Naive B cell (primary cell): ENCODE measurements around the gene STYXL2. TPM values are rescaled to one million over a fixed set of nuclear protein-coding genes. Genes with fewer than 3 reads are reported as not detected.

Experiments
- ATAC-seq, 2 donors: fragments of 150-1000 bp; cut with Tn5 transposase; 2 replicates each; pipeline ENCODE4 v1.10.0; 2021; ENCODE audit warnings: low read depth in 2 of 2, mild to moderate bottlenecking in 2 of 2, moderate library complexity in 2 of 2
- DNase-seq: peaks from one replicate; pipeline ENCODE4 v3.0.0; 2022
- H3K27ac Mint-ChIP-seq, 6 donors: one replicate each; pipeline ENCODE4 v1.8.0; 2020 to 2022; ENCODE audit warnings: mild to moderate bottlenecking in 6 of 6, mixed read lengths in 6 of 6, moderate library complexity in 5 of 6, inconsistent platforms in 2 of 6
- H3K27me3 Mint-ChIP-seq, 3 donors: one replicate each; pipeline ENCODE4 v1.8.0; 2021 to 2022; ENCODE audit warnings: mixed read lengths in 3 of 3, mild to moderate bottlenecking in 1 of 3
- H3K36me3 Mint-ChIP-seq, 2 donors: one replicate each; pipeline ENCODE4 v1.8.0; 2020 to 2022; ENCODE audit warnings: mixed read lengths in 2 of 2, inconsistent platforms in 1 of 2, mild to moderate bottlenecking in 1 of 2
- H3K4me1 Mint-ChIP-seq, 3 donors: one replicate each; pipeline ENCODE4 v1.8.0; 2020 to 2022; ENCODE audit warnings: mixed read lengths in 3 of 3, inconsistent platforms in 1 of 3, mild to moderate bottlenecking in 1 of 3, moderate library complexity in 1 of 3
- H3K4me3 Mint-ChIP-seq, 8 donors: one replicate each; pipeline ENCODE4 v1.8.0; 2020 to 2022; ENCODE audit warnings: mild to moderate bottlenecking in 8 of 8, mixed read lengths in 8 of 8, moderate library complexity in 8 of 8, inconsistent platforms in 2 of 8
- H3K9me3 Mint-ChIP-seq, 7 donors: one replicate each; pipeline ENCODE4 v1.8.0; 2020 to 2022; ENCODE audit warnings: mixed read lengths in 7 of 7, mild to moderate bottlenecking in 5 of 7, inconsistent platforms in 2 of 7, moderate library complexity in 1 of 7
- polyA plus RNA-seq, 6 donors: library from polyadenylated mRNA; unstranded; fragments of 300-500 nt; fragmentation: Illumina TruSeq; gene quantifications; one replicate each; pipeline ENCODE4 v1.2.3, GENCODE V29; 2021; ENCODE audit warnings: low read depth in 6 of 6

STYXL2 gene
- polyA plus RNA-seq, 6 donors from 2014 or later, result not detected

DNA sequence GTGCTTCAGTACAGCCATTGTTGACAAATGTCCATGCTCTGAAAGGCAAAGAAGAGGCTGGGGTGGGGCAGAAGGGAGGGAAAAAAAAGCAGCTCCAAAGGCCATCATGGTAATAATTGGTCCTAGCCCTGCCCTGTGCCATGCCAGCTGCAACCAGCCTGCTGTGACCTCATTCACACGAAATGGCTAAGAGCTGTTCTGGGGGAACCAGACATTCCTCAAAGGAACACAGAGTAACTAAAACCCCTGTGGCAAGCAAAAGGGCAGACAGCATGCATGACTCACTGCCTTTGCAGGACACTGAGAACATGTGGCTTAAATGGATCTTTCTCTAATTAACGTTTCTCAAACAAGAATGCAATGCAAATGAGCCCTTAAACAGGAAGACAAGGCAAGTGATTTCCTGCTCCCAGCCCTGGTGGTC lies 42.3 kb downstream of the STYXL2 start:
- Mint-ChIP-seq H3K36me3 (no peaks in the 10 kb centered on the region), H3K4me3 (no peak overlapping the region), H3K9me3 (peaks cover 0 to 6% (median 0%) of the 10 kb centered on the region in 7 donors), H3K4me1 (peaks cover 0 to 11% (median 0%) of the 10 kb centered on the region in 3 donors), H3K27me3 (peaks cover 15 to 23% (median 16%) of the 10 kb centered on the region in 3 donors), H3K27ac (no peak overlapping the region)
- no peak for ATAC-seq
- DNase-seq, result no peak

DNA sequence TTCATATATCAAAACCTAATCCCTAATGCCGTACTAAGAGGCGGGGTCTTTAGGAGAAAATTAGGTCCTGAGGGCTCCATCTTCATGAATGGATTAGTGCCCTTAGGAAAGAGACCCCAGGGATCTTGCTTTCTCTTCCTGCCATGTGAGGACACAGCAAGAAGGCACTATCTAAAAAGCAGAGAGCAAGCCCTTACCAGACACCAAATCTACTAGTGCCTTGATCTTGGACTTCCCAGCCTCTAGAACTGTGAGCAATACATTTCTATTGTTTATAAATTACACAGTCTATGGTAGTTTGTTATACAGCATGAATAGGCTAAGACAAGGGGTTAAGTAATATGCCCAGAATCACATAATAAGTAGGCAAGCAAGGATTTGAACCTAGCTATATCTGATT lies 42.9 kb downstream of the STYXL2 start:
- no peaks in the 10 kb centered on the region for H3K36me3 Mint-ChIP-seq
- H3K4me3 Mint-ChIP-seq, result no peak overlapping the region
- H3K27me3 Mint-ChIP-seq, result peaks cover 15 to 23% (median 16%) of the 10 kb centered on the region in 3 donors
- peaks cover 0 to 6% (median 0%) of the 10 kb centered on the region in 7 donors for H3K9me3 Mint-ChIP-seq
- H3K4me1 Mint-ChIP-seq, result peaks cover 0 to 11% (median 0%) of the 10 kb centered on the region in 3 donors
- no peak overlapping the region for H3K27ac Mint-ChIP-seq
- ATAC-seq, result no peak
- no peak for DNase-seq

DNA sequence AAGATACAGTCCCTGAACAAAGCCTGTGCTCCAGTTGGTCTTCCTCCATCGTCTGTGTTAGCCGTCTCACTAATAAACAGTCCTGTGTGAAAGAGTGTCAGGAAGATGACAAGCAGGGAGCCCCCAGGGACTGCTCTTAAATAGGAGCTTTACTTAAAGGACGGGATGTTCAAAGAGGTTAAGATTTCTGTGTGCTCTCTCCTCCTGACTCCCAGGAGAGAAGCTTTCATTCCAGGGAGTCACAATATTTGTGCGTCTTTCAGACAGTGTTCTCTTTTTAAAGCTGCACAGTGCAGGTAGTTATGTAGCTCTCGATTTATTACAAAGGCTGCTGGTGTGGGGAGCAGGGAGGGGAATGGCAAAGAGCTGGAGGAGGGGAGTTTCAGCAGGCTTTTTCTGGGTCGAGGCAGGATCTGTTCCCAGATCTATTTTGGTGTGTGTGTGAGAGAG lies 43.5 kb downstream of the STYXL2 start:
- Mint-ChIP-seq H3K4me3 (no peak overlapping the region), H3K27ac (no peak overlapping the region), H3K27me3 (peaks cover 15 to 23% (median 16%) of the 10 kb centered on the region in 3 donors), H3K36me3 (no peaks in the 10 kb centered on the region), H3K9me3 (peaks cover 0 to 10% (median under 1%) of the 10 kb centered on the region in 7 donors), H3K4me1 (peaks cover 0 to 8% (median 0%) of the 10 kb centered on the region in 3 donors)
- no peak for DNase-seq
- ATAC-seq, result no peak

DNA sequence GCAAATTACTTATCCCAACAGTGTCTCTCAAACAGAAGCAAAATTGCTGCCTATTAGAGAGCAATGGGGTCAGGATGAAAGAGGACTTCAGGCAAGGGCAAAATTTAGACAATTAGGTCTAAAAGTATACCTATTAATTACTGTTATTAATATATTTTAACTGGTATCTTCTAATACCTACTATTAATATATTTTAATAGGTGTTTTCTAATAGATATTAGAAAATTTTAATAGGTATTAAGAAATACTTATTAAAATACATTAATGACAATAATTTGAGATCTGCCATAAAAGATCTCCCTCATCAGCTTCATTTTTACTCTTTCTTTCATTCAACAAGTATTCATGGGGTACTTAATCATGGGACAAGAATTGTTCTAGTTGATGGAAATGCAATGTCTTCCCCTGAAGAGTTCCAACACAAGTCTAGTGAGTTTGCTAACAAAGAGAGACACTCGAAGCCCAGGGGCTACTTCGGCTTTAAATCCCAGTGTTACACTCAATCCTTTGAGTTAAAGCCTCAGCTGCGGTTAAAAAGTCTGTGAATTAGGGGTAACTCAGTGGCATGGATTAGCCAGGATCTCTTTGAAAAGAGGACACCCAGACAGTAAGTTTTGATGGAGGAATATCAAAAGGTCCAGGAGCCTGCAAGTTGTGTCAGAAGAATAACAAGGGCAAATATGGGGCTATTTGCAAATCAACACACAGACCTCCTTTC lies 44.1 kb downstream of the STYXL2 start:
- Mint-ChIP-seq H3K36me3 (no peaks in the 10 kb centered on the region), H3K4me1 (peaks cover 0 to 5% (median 0%) of the 10 kb centered on the region in 3 donors), H3K4me3 (no peak overlapping the region), H3K9me3 (peaks cover 0 to 12% (median 3%) of the 10 kb centered on the region in 7 donors), H3K27me3 (peaks cover 15 to 23% (median 16%) of the 10 kb centered on the region in 3 donors), H3K27ac (no peak overlapping the region)
- ATAC-seq, result no peak
- no peak for DNase-seq

DNA sequence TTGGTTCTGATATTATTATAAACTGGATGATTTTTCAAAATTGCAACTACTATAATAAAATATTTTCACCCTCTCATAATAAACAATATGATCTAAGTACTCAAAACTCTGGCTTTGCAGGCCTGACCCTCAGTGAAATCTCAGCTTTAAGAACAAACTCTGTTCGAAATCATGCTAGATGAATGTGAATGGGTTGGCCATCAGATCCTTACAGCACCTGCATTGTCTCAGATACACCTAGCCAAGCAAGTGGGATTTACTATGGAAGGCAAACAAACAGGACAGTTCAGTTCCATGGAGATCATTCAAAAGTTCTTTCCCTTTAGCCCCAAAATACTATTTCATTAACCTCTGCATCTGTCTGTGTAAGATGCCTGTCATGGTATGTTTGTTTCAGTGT lies 44.8 kb downstream of the STYXL2 start:
- no peak overlapping the region for H3K4me3 Mint-ChIP-seq
- peaks cover 0 to 12% (median 6%) of the 10 kb centered on the region in 7 donors for H3K9me3 Mint-ChIP-seq
- DNase-seq, result no peak
- H3K27me3 Mint-ChIP-seq, result peaks cover 15 to 22% (median 21%) of the 10 kb centered on the region in 3 donors
- no peak for ATAC-seq
- no peak overlapping the region for H3K27ac Mint-ChIP-seq
- H3K4me1 Mint-ChIP-seq, result no peaks in the 10 kb centered on the region
- H3K36me3 Mint-ChIP-seq, result peaks cover 0 to 5% of the 10 kb centered on the region in 2 donors

GRCh38 chr1:167141963-167142362 lies 48.1 kb downstream of the STYXL2 start:
- Mint-ChIP-seq H3K9me3 (peaks cover 0 to 17% (median 9%) of the 10 kb centered on the region in 7 donors), H3K4me3 (no peak overlapping the region), H3K36me3 (peaks cover 2 to 10% of the 10 kb centered on the region in 2 donors), H3K4me1 (no peaks in the 10 kb centered on the region), H3K27ac (no peak overlapping the region), H3K27me3 (peaks cover 13 to 33% (median 19%) of the 10 kb centered on the region in 3 donors)
- no peak for ATAC-seq
- no peak for DNase-seq

Other genes starting within 250 kb of the STYXL2 start
- 10 to 100 TPM; 10.1 to 25.8 (median 14.3) TPM for gene TADA1, start 217.8 kb upstream of the STYXL2 start, polyA plus RNA-seq
- gene ILDR2, start 118.5 kb upstream of the STYXL2 start, polyA plus RNA-seq, result under 1 TPM in 1 of 6 donors, not detected in 5; 0.33 TPM
- not detected for gene MAEL, start 104.8 kb upstream of the STYXL2 start, polyA plus RNA-seq
- 10 to 100 TPM in 1 of 6 donors, 1 to 10 TPM in 5; 3.4 to 14.6 (median 5.7) TPM for gene GPA33, start 3.7 kb upstream of the STYXL2 start, polyA plus RNA-seq
- 10 to 100 TPM; 12.2 to 23.6 (median 20.0) TPM for gene POU2F1, start 126.8 kb downstream of the STYXL2 start, polyA plus RNA-seq